Measurements from ENCODE around the gene SNED1. TPM values are rescaled to one million over a fixed set of nuclear protein-coding genes. Genes with fewer than 3 reads are reported as not detected.

SNED1 gene
- total RNA-seq, 2 donors from 2014 or later = 4.6 TPM

DNA sequence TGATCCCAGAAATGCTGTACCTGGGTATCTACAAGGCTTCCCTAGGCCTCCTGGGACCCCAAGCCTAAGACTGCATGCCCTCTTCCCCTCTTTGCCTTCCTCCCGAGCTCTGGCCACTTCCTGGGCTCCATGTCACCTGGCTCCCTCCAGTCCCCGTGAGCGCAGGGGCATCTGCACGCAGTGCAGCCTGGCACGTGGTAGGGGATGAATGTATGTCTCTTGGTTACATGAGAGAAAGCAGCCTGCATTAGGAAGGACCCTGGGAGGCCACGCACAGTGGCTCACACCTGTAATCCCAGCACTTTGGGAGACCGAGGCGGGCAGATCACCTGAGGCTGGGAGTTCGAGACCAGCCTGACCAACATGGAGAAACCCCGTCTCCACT is 135.0 kb downstream of the SNED1 start:
- H3K9me3 ChIP-seq = no peaks in the 10 kb centered on the region
- no peak overlapping the region for H3K4me3 ChIP-seq
- no peak overlapping the region for H3K27ac ChIP-seq
- no peak overlapping the region for H3K9ac ChIP-seq (ENCODE audit: low read depth in 2 of 2, low read length in 2 of 2)
- H3K4me1 ChIP-seq = no peaks in the 10 kb centered on the region
- no peak for TF ChIP-seq CTCF (IDR thresholded peaks at IDR 0.05)
- H3K27me3 ChIP-seq = no peaks in the 10 kb centered on the region
- DNase-seq = no peak
- intact Hi-C loops (cut with DNase I) = no loop called here
- no peaks in the 10 kb centered on the region for H3K36me3 ChIP-seq

GRCh38 chr2:241134711-241135110 is 136.3 kb downstream of the SNED1 start:
- Histone ChIP-seq H3K4me3 (no peak overlapping the region), H3K9ac (ENCODE audit: low read depth in 2 of 2, low read length in 2 of 2) (no peak overlapping the region), H3K4me1 (no peaks in the 10 kb centered on the region), H3K27me3 (no peaks in the 10 kb centered on the region), H3K9me3 (no peaks in the 10 kb centered on the region), H3K36me3 (no peaks in the 10 kb centered on the region), H3K27ac (no peak overlapping the region)
- no peak for DNase-seq
- TF ChIP-seq CTCF (IDR thresholded peaks at IDR 0.05) = no peak
- intact Hi-C loops (cut with DNase I) = no loop called here

- Histone ChIP-seq H3K4me1 (no peaks in the 10 kb centered on the region), H3K27ac (no peak overlapping the region), H3K36me3 (no peaks in the 10 kb centered on the region), H3K9ac (ENCODE audit: low read depth in 2 of 2, low read length in 2 of 2) (peak overlapping the region in 1 of 2 donors; percentile 8), H3K9me3 (no peaks in the 10 kb centered on the region), H3K4me3 (no peak overlapping the region), H3K27me3 (no peaks in the 10 kb centered on the region)
- intact Hi-C loops (cut with DNase I) = no loop called here
- no peak for DNase-seq
- no peak for TF ChIP-seq CTCF (IDR thresholded peaks at IDR 0.05)
Measured at GRCh38 chr2:241135737-241136136, 137.3 kb downstream of the SNED1 start.

- H3K36me3 ChIP-seq = no peaks in the 10 kb centered on the region
- H3K27me3 ChIP-seq = no peaks in the 10 kb centered on the region
- no peaks in the 10 kb centered on the region for H3K9me3 ChIP-seq
- no peak for TF ChIP-seq CTCF (IDR thresholded peaks at IDR 0.05)
- DNase-seq = no peak
- intact Hi-C loops (cut with DNase I) = no loop called here
- no peak overlapping the region for H3K27ac ChIP-seq
- no peak overlapping the region for H3K4me3 ChIP-seq
- peak overlapping the region in 1 of 2 donors; percentile 8 for H3K9ac ChIP-seq (ENCODE audit: low read depth in 2 of 2, low read length in 2 of 2)
- H3K4me1 ChIP-seq = no peaks in the 10 kb centered on the region
Measured at GRCh38 chr2:241136191-241136590, 137.8 kb downstream of the SNED1 start.

- intact Hi-C loops (cut with DNase I) = no loop called here
Measured at GRCh38 chr2:241136661-241137260, 138.3 kb downstream of the SNED1 start.

More at GRCh38 chr2:241136661-241137260, 138.3 kb downstream of the SNED1 start:
- no peak for DNase-seq
- H3K27me3 ChIP-seq = no peaks in the 10 kb centered on the region
- H3K9me3 ChIP-seq = no peaks in the 10 kb centered on the region
- TF ChIP-seq CTCF (IDR thresholded peaks at IDR 0.05) = no peak
- no peak overlapping the region for H3K4me3 ChIP-seq
- no peak overlapping the region for H3K9ac ChIP-seq (ENCODE audit: low read depth in 2 of 2, low read length in 2 of 2)
- H3K27ac ChIP-seq = no peak overlapping the region
- no peaks in the 10 kb centered on the region for H3K4me1 ChIP-seq
- H3K36me3 ChIP-seq = no peaks in the 10 kb centered on the region
